ENCODE measurements around the gene UBR7.
"Not testable (repeated sequence)": the region's sequence is repeated elsewhere in the genome, so short reads cannot be mapped to it uniquely, and the experiment has no call there.

- TF ChIP-seq CTCF (conservative IDR thresholded peaks at IDR 0.05; ENCODE audit: low read length); EZH2phosphoT487 (IDR thresholded peaks at IDR 0.05; ENCODE audit: borderline replicate concordance): not testable (repeated sequence)
Observed at GRCh38 chr14:93165271-93166265, 41.5 kb upstream of the UBR7 start.
